Spleen (tissue), 11 donors: Measurements from ENCODE around the gene NCAN. TPM values are rescaled to one million over a fixed set of nuclear protein-coding genes. Genes with fewer than 3 reads are reported as not detected.

Experiments used
- DNase-seq: peaks from one replicate; pipeline ENCODE4 v3.0.0-alpha.2; 2020
- H3K27ac ChIP-seq, 8 donors: fragments of 200-600 bp; sonication (generic) in 7 of 8; 1 replicate in 4 of 8; 2 replicates in 4 of 8; pipeline versions ENCODE4 v1.5.0 to v1.8.0; 2016 to 2021; ENCODE audit warnings: inconsistent platforms in 4 of 8, mild to moderate bottlenecking in 4 of 8, moderate library complexity in 1 of 8
- H3K27me3 ChIP-seq, 7 donors: fragments of 200-600 bp; sonication (generic) in 6 of 7; replicated peaks in 1 of 7; 1 replicate in 4 of 7; 2 replicates in 3 of 7; pipeline versions ENCODE4 v1.5.0 to v1.8.0; 2016 to 2021; ENCODE audit warnings: inconsistent platforms in 3 of 7, mild to moderate bottlenecking in 1 of 7
- H3K36me3 ChIP-seq, 6 donors: fragments of 200-600 bp; sonication (generic) in 5 of 6; 1 replicate in 4 of 6; 2 replicates in 2 of 6; pipeline versions ENCODE4 v1.5.0 to v1.8.0; 2016 to 2021; ENCODE audit warnings: inconsistent platforms in 2 of 6
- H3K4me1 ChIP-seq, 6 donors: fragments of 200-600 bp; sonication (generic) in 5 of 6; 1 replicate in 3 of 6; 2 replicates in 3 of 6; pipeline versions ENCODE4 v1.5.0 to v1.8.0; 2016 to 2021; ENCODE audit warnings: inconsistent platforms in 3 of 6
- H3K4me3 ChIP-seq, 8 donors: fragments of 200-600 bp; sonication (generic) in 7 of 8; 1 replicate in 4 of 8; 2 replicates in 4 of 8; pipeline versions ENCODE4 v1.5.0 to v1.8.0; 2016 to 2021; ENCODE audit warnings: inconsistent platforms in 4 of 8, mild to moderate bottlenecking in 4 of 8, moderate library complexity in 2 of 8
- H3K9me3 ChIP-seq, 8 donors: fragments of 200-600 bp; sonication (generic) in 7 of 8; 1 replicate in 4 of 8; 2 replicates in 4 of 8; pipeline versions ENCODE4 v1.5.0 to v1.8.0; 2016 to 2021; ENCODE audit warnings: inconsistent platforms in 4 of 8
- POLR2A ChIP-seq, 3 donors: fragments of 450-650 bp; IDR thresholded peaks; one replicate each; pipeline ENCODE4 v1.5.1; 2017; ENCODE audit warnings: antibody characterized with exemption in 3 of 3, mild to moderate bottlenecking in 1 of 3
- POLR2AphosphoS5 ChIP-seq, 3 donors: sonication (generic); formaldehyde crosslinking; IDR thresholded peaks; one replicate each; pipeline ENCODE4 v1.5.1; 2017; ENCODE audit warnings: antibody characterized with exemption in 3 of 3
- WGBS, 5 donors: extraction: QIAGEN DNeasy Blood & Tissue Kit in 3 of 5; methylation state at CpG; one replicate each; pipeline versions ENCODE4 v1.1.5 to v1.1.7; 2013 to 2018; 5-methylcytosine and 5-hydroxymethylcytosine counted together
- intact Hi-C: fragments of 100-400 bp; cut with DNase I; formaldehyde crosslinking; loops from one replicate; pipeline ENCODE4 v1.15.0; 2023; ENCODE audit warnings: low total_unique reads
- polyA plus RNA-seq, 3 donors: library from polyadenylated mRNA; stranded (reverse); fragments of 200-250 nt; gene quantifications; one replicate each; pipeline ENCODE4 v1.2.1, GENCODE V29; 2013
- total RNA-seq, 7 donors: library from RNA; depleted of rRNA in 3 of 7; stranded (reverse); fragments of >200 nt in 3 of 7; fragmentation: NEBNext Ultra II Directional in 4 of 7; extraction: Animal tissue kit (Norgen Biotek cat#: 25700) in 4 of 7; gene quantifications; one replicate each; pipeline versions ENCODE4 v1.1.0 to v1.2.1, GENCODE V29; 2016 to 2021
- TF ChIP-seq, protein P1 (sequence below), 11 experiments: fragments of 200-600 bp in 7 of 11; fragments of 450-650 bp in 4 of 11; sonication (generic) in 4 of 11; IDR thresholded peaks in 8 of 11; conservative IDR thresholded peaks in 3 of 11; 1 replicate in 7 of 11; 2 replicates in 4 of 11; pipeline versions ENCODE4 v1.4.0 to v1.8.0; 2016 to 2021; ENCODE audit warnings: antibody characterized with exemption in 11 of 11, inconsistent platforms in 4 of 11, mild to moderate bottlenecking in 1 of 11
- donor health status: healthy with polysubstance abuse.
- donor health status: DM: no; HTN: no; CAD: no; lungs with moderate emphysema.
- donor health status: DM: no; HTN: no; CAD: no.
- donor health status: Bipolar disorder and iron deficiency.
- donor health status: healthy.
- donor health status: DM: no; HTN: no; CAD: no.
- donor health status: DM: yes; HTN: yes; CAD: no.

Gene NCAN
- total and polyA plus RNA-seq, 10 donors = 0.17 TPM; not detected in 9

DNA sequence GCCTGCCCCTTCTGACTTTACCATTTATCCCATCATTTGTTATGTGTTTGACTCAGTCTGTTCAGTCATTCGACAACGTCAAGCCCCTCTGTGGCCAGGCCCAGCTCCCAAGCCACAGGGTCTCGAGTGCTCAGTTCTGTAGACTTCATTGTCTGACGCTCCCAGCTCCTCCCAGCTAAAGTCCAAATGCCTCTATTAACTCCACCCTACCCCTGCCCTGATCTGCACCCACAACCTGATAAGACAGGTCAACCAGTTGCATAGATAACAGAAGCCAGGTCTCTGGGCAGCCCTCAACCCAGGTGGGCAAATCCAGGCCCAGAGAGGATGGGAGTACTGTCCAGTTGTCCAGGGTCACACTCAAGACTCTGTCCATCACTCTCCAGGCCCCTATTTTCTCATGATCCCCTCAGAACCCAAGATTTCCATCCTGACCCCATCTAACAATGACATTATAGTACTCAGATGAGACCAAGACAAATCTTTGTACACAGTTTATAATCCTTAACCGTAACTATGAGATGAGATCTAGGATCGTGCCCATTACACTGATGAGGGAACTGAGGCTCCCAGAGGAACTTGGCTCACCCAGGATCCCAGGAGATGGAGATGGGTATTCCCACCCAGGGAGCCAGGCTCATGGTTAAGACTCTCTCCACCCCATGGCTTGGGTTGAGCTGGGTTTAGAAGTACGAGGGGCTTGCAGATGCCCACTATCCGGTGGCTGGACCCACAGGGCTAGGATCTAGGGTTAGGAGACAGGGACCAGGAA lies 60.3 kb downstream of the NCAN start:
- 88 to 93% (median 89%) methylated on average over 8 of the region's 8 CpGs for WGBS, 5 donors
- Histone ChIP-seq H3K9me3 (no peaks in the 10 kb centered on the region), H3K36me3 (peaks cover 4 to 25% (median 22%) of the 10 kb centered on the region in 6 donors), H3K27me3 (peaks cover 0 to 23% (median 6%) of the 10 kb centered on the region in 7 donors), H3K4me3 (no peak overlapping the region), H3K4me1 (peaks cover 0 to 12% (median 8%) of the 10 kb centered on the region in 6 donors), H3K27ac (no peak overlapping the region)
- no peak for DNase-seq
- intact Hi-C loops = no loop called here
- TF ChIP-seq POLR2AphosphoS5 (IDR thresholded peaks at IDR 0.05) = no peak
- no peak for TF ChIP-seq POLR2A (IDR thresholded peaks at IDR 0.05)
- TF ChIP-seq, protein P1, sequence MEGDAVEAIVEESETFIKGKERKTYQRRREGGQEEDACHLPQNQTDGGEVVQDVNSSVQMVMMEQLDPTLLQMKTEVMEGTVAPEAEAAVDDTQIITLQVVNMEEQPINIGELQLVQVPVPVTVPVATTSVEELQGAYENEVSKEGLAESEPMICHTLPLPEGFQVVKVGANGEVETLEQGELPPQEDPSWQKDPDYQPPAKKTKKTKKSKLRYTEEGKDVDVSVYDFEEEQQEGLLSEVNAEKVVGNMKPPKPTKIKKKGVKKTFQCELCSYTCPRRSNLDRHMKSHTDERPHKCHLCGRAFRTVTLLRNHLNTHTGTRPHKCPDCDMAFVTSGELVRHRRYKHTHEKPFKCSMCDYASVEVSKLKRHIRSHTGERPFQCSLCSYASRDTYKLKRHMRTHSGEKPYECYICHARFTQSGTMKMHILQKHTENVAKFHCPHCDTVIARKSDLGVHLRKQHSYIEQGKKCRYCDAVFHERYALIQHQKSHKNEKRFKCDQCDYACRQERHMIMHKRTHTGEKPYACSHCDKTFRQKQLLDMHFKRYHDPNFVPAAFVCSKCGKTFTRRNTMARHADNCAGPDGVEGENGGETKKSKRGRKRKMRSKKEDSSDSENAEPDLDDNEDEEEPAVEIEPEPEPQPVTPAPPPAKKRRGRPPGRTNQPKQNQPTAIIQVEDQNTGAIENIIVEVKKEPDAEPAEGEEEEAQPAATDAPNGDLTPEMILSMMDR (IDR thresholded peaks at IDR 0.05 in 8 of 11, conservative IDR thresholded peaks at IDR 0.05 in 3 of 11) = no peak

DNA sequence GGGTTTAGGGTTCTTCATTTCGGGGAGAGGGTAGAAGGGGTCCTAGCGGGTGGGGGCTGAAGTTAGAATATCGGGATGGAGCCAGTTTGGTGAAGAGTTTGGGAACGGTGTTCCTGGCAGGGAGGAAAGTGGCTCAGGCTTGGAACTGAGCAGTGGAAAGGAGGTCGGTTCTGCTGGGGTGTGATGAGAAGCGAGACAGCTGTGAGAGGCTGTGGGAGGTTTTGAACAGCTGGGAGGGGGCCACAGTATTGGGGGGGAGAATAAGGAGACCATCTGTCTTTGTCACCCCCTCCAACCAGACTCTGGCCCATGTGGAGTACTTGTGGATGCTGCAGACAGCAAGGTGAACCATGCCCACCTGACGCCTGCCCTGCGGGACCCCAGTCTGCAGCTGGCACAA lies 62.4 kb downstream of the NCAN start:
- TF ChIP-seq POLR2A (IDR thresholded peaks at IDR 0.05) (no peak), POLR2AphosphoS5 (IDR thresholded peaks at IDR 0.05) (no peak)
- TF ChIP-seq, protein P1 (IDR thresholded peaks at IDR 0.05 in 8 of 11, conservative IDR thresholded peaks at IDR 0.05 in 3 of 11) = no peak
- 83 to 91% (median 87%) methylated on average over 8 of the region's 8 CpGs for WGBS, 5 donors

DNA sequence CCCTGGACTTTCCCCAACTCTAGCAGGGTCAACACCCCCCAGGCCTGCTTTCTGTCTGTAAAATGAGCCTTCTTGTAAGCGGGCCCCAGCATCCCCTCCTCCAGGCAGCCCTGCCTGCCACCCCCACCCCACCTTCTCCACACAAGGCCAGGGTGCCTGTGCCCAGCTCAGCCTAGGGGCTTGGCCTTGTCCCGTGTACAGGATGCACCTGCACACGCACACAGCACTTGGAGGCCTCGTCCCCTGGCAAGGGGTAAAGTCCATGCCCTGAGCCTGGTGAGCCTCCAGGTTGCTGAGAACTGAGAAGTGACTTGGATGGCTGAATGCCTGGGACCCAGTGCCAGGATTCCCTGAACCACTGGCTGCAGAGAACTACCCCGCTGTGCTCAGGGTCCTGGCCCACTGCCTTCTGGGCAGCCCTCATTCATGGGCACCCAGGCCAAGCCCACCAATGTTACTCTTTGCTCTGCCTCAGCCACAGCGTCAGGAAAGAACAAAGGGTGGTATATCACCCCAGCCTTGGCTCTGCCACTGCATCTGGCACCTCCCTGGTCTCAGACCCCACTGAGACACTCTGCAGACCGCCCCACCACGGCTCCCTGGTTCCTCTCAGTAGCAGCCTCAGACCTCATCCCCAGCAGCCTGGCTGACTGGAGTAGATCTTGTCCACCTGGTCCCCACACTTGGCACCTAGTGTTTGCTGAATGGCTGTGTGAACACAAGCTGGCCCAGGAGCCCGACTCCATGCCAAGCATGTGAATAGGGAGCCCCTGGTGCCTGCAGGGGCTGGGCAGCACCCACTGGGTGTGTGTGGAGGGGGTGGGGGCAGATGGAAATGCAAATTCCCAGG lies 63.2 kb downstream of the NCAN start:
- H3K4me3 ChIP-seq = no peak overlapping the region
- H3K27ac ChIP-seq = no peak overlapping the region
- WGBS, 5 donors = 64 to 72% (median 68%) methylated on average over 8 to 9 of the region's 9 CpGs
- H3K36me3 ChIP-seq = peaks cover 18 to 55% (median 52%) of the 10 kb centered on the region in 6 donors
- TF ChIP-seq, protein P1 (IDR thresholded peaks at IDR 0.05 in 8 of 11, conservative IDR thresholded peaks at IDR 0.05 in 3 of 11) = no peak
- TF ChIP-seq POLR2AphosphoS5 (IDR thresholded peaks at IDR 0.05) = peak in 1 of 3 donors; percentile 34
- intact Hi-C loops = no loop called here
- H3K27me3 ChIP-seq = peaks cover 0 to 23% (median 6%) of the 10 kb centered on the region in 7 donors
- H3K4me1 ChIP-seq = peaks cover 0 to 12% (median 8%) of the 10 kb centered on the region in 6 donors
- no peaks in the 10 kb centered on the region for H3K9me3 ChIP-seq
- no peak for DNase-seq

More for the DNA sequence above, 62.4 kb downstream of the NCAN start:
- intact Hi-C loops = no loop called here
- H3K4me3 ChIP-seq = no peak overlapping the region
- no peaks in the 10 kb centered on the region for H3K9me3 ChIP-seq
- peaks cover 13 to 47% (median 44%) of the 10 kb centered on the region in 6 donors for H3K36me3 ChIP-seq
- H3K27ac ChIP-seq = no peak overlapping the region
- peaks cover 0 to 23% (median 6%) of the 10 kb centered on the region in 7 donors for H3K27me3 ChIP-seq
- no peak for DNase-seq
- peaks cover 0 to 12% (median 8%) of the 10 kb centered on the region in 6 donors for H3K4me1 ChIP-seq
